ENCODE measurements around the gene ATP10D.

Gene ATP10D

DNA sequence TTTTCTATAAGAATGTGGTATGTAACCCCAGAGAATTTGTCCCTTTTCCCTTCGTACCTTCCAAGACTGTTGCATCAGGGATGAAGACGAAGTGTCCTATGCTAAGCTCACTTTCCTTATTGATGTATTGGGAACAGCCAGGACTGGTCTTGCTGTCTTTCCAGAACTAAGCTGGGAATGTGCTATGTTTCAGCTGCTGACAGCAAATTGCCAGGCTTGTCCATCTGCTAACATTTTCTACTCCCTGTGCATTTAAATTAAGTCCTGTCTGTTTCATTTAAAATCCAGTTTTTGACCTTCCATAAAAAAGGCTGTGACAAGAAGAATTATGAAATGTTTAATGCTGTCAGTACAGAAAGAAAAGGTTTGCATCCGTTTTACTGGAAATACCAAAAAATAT, 87.9 kb downstream of the ATP10D start:
- no peak overlapping the region for H3K4me3 ChIP-seq (ENCODE audit: low read depth, low read length)

DNA sequence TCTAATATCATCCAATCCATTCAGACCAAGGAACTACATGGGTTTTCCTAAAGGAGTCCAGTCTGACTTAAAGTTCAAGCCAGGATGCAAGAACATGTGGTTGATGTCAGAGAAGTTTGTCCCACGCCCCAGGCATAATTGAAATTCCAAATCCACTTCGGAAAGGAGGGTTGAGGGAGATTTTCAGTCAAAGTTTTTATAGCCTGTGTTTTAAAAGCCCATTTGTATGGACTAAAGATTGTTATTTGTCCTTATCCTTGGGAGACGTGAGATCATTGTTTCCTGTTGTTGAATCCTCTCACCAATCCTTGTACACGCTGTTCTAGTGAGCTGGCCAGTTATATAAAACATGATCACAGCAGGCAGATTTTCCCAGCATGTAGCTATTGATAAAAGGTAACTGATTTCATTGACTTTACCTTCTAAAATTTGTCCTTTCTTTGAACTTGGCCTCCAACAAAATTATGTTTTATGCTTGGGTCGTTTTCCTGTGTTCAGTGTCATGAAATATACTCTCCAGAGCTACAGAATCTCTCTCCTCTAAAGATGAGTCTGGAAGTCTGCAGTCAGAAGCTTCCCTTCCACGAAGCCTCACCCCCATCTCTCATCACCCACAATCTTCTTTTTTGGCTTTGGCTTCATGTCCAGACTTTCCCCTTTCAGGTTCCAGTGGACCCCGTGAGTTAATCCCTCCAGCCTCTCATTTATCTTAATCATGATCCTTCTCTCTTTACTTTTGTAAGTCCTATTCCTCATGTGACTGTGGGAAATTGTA, 92.9 kb downstream of the ATP10D start:
- no peak overlapping the region for H3K4me3 ChIP-seq (ENCODE audit: low read depth, low read length)

DNA sequence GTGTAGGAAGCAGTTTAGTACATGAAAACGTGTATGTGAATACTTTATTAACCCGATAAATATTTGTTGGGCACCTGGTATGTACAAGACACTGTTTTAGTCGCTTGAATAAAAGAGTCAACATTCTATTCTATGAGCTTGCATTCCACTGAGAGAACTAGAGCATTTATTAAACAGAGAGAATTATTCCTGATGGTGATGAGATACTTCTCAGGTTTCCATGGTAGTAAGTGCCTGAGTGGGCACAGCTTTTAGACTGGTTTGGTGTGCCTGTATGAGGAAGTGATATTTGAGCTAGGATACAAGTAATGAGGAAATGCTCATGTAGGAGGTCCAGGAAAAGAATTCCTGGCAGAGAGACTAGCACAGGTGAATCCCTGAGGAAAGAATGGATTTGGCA, 94.2 kb downstream of the ATP10D start:
- H3K4me3 ChIP-seq (ENCODE audit: low read depth, low read length): no peak overlapping the region

DNA sequence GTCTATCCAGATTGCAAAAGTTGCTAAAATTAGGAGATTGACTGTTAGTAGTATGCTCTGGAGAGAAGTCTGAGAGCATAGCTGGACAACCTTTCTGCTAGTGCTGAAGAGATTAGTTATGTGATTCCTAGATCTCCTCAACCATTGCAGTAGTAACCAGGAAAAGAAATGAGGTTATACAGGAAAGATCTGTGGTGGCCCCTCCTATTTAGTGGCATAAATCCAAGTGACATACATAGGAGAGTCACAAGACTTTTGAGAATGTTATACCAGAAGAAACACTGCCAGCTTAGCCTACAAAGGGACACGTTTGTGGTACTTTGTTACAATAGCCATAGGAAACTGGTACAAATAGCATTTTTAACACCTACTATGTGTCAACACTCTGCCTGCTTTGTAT, 105.2 kb downstream of the ATP10D start:
- no peak overlapping the region for H3K4me3 ChIP-seq (ENCODE audit: low read depth, low read length)

DNA sequence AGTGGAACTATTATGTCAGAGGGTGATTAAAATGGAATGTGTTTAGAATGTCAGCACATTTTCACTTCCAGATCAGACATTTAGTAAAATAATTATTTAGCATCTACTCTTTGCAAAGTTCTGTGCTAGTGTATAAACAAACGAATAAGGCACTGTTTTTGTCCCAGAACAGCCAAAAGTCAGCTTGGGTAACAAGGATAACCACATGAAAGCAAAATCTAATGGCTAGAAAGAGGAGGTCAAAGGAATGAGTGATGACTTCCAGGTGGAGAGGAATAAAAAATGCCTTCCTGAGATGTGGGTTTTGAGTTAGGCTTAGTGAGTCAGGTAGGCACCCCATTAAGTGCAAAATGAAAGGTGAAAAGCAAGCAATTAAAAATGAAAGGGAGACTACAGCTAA, 112.6 kb downstream of the ATP10D start:
- no peak overlapping the region for H3K4me3 ChIP-seq (ENCODE audit: low read depth, low read length)

DNA sequence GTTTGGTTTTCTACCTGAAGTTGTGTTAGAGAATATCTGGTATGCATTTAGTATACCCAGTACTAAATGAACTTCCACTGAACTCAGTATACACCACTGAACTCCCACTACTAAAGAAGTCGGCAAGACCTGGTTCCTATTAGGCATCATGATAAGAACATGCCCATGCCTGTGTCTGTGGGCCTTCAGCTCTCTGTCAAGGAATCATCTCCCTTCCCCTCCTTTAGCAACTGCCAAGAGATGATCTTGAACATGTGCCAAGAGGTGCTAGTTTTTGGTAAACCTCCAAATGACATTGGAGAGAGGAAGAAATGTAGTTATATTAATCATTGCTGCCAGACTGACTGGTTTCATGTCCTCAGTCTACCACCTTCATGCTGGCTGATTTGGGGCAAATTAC, 113.2 kb downstream of the ATP10D start:
- H3K4me3 ChIP-seq (ENCODE audit: low read depth, low read length): no peak overlapping the region

DNA sequence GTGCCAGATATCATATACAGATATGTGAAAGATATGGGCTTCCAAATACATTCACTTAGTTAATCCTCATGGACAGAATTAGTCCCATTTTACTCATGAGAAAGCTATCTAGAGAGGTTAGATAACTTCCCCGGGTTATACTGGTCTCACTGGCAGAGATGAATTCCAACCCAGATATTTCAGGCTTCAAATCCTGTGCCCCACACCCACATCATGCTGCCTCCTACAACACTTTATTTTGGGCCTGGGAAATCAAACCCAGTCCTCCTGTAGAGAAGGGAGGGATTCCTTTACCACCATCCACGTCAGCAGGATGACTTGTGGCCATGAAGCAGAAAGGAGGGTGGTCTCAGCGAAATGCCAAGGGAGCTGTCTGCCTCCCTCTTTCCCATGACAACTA, 113.8 kb downstream of the ATP10D start:
- H3K4me3 ChIP-seq (ENCODE audit: low read depth, low read length): no peak overlapping the region

DNA sequence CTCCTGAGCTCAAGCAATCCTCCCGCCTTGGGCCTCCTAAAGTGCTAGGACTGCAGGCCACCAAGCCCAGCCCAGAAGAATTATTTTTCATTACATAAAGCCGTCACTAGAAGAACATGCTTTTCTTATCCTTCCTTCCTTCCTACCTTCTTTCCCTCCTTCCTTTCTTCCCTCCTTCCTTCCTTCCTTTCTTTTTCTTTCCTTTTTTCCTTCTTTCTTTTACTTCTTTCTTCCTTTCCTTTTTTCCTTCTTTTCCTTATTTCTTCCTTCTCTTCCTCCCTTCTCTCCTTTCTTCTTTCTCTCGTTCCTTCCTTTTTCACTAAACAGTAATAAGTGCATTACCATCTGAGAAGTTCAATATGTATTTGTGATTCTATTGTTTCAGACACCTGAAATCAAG, 121.4 kb downstream of the ATP10D start:
- H3K4me3 ChIP-seq (ENCODE audit: low read depth, low read length): no peak overlapping the region

DNA sequence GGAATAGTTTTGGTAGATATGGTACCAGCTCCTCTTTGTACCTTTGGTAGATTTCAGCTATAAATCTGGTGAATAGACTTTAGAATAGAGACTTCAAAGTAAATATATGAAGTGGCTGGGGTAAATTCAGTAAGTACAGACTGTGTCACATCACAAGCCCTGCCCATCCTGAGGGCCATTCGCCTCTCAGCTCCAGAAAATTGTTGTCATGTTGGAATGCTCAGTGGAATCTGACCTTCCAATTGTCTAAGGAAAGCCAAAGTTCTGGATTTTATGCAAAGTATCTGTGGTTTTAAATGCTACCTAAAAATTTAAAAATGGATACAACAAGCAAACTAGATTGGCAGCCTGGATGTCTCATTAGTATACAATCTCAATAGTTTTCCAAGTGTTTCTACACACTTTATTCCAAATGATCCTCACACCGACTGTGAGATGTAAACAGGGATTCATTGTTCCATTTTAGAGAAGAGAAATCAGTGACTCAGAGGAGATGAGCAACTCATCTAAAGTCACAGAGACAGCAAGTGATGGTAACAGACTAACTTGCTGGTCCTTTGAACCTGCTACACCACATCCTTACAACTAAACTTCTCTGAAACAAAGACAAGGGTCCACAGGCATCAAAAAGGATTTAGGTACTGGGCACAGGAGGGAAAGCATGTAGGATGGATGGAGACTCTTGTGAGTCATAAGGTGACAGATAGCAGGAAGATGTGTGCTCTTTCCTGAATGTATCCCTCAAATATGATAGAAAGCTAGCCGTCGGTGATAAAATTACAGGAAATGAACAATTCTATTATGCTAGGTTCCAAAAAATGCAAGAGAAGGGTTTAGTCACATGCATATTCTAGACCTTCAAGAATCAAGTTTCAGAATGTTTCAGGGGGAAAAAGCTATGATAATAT, 127.3 kb downstream of the ATP10D start:
- H3K4me3 ChIP-seq (ENCODE audit: low read depth, low read length): no peak overlapping the region

DNA sequence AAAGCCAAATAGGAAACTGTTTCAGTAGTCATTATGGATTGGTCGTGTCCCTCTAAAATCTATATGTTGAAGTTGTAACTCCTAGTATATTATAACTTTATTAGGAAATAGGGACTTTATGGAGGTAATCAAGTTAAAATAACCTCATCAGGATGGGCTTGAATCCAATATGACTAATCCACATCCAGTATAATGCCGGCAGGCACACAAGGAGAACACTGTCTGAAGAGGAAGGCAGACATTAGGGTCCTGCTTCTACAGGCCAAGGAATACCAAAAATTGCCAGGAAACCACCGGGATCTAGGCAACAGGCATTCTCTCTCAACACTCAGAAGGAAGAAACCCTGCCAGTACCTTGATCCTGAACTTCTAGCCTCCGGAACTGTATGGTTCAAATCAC, 130.3 kb downstream of the ATP10D start:
- no peak overlapping the region for H3K4me3 ChIP-seq (ENCODE audit: low read depth, low read length)

DNA sequence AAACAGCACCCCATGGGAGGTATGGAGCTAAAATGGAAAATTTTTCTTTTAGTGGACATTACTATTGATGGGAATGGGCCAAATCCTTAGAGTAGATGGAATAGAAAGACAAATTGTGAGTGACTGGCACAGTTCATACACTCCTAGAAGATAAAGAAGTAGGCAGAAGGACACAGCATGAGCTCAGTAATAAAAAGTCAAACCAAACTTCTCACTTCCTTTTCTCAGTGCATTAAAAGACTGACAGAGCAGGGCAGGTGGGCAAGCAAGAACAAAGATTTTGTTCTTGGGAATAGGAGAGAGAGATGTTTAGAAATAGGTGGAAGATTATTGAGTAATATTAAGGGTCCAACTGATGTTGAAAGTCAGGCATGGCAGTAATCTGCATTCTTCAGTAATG, 132.5 kb downstream of the ATP10D start:
- H3K4me3 ChIP-seq (ENCODE audit: low read depth, low read length): no peak overlapping the region

DNA sequence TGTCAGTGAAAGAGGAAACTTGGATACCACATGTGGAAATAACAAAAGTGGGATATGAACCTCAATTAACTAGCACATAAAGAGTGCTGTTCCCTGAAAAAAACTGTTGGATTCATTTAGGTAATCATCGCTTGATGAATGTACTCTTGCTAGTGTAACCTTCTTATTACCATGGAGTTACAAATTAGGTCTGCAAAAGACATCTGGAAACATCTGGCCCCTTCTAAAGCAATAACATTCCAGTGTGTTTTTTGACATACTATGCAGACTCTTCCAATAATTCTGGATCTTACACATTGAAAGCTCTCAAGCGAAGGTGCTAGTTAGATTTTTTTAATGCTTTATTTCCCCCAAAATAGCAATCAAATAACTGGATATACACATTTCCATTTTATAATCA, 134.6 kb downstream of the ATP10D start:
- H3K4me3 ChIP-seq (ENCODE audit: low read depth, low read length): no peak overlapping the region

DNA sequence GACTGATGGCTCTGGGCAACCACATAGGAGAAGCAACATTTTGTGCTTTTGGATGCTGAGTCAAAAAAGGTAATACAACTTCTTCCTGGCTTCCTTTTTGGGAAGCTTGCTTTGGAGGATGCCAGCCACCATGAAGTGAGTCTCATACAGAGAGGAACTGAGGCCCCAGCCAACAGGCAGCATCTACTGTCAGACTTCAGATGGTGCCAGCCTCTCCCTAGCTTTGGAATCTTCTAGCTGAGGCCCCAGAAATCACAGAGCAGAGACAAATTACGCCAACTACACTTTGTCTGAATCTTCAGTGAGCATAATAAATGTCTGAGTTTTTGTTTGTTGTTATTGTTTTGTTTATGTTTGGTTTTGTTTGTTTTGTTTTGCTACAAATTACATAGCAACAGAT, 136.1 kb downstream of the ATP10D start:
- H3K4me3 ChIP-seq (ENCODE audit: low read depth, low read length): no peak overlapping the region

DNA sequence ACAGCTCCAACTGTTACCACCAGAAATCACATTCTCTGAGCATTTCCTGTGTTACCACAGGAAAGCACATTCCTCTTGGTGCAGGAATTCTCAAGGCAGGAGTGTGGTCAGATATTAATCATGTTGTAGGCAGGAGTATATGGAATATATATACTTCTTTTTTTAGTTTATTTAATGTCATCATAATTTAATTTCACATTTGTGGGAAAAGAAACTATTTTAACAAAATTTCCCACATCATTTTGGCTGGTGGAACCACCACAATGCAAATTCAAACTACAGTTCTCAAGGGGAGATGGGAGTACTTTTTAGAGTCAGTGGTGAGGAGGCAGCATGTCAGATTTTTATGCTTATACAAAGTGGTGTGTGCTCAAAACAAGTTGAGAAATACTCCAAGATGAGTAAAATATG, 139.0 kb downstream of the ATP10D start:
- no peak overlapping the region for H3K4me3 ChIP-seq (ENCODE audit: low read depth, low read length)

DNA sequence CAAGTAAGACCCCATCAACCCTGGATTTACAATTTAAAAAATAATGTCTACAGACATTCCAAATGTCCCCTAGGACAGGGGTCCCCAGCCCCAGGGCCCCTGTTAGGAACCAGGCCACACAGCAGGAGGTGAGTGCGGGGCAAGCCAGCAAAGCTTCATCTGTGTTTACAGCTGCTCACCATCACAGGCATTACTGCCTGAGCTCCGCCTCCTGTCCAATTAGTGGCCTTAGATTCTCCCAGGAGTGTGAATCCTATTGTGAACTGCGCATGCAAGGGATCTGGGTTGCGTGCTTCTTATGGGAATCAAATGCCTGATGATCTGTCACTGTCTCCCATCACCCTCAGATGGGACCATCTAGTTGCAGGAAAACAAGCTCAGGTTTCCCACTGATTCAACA, 146.1 kb downstream of the ATP10D start:
- H3K4me3 ChIP-seq (ENCODE audit: low read depth, low read length): no peak overlapping the region

DNA sequence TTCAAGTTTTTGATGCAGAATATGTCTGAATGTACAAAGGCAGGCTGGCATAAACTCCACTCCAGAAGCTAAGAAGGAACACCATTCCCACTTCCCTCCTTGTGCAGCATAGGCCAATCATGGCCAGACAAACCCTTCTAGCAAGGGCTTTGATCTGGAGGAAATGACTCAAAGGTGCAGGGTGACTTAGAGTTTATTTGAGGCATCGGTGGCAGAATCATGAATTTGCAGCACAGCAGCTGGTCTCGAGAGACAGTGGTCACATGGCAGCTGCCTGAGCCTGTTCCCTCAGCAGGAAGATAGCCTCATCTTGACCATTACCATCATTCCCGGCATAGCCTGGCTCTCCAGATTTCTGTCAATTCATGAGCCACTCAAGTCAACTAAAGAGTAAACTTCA, 154.5 kb downstream of the ATP10D start:
- H3K4me3 ChIP-seq (ENCODE audit: low read depth, low read length): no peak overlapping the region

DNA sequence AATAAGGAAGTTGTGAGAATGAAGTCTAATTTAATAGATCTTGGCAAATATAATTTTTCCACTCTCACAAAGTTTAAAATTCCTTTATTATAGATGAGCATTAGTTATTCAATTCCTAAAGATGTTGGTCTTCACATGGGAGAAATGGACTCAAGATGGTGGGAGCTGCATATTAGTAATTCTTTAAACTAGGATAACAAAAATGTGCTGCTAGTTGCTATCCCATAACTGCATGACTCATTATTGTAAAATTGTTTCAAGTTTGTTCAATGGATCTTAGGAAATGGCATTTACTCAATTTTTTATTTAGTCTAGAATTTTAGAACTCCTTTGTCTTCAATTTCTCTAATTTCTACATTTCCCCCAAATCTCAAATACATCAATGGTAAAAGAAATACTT, 155.8 kb downstream of the ATP10D start:
- no peak overlapping the region for H3K4me3 ChIP-seq (ENCODE audit: low read depth, low read length)

DNA sequence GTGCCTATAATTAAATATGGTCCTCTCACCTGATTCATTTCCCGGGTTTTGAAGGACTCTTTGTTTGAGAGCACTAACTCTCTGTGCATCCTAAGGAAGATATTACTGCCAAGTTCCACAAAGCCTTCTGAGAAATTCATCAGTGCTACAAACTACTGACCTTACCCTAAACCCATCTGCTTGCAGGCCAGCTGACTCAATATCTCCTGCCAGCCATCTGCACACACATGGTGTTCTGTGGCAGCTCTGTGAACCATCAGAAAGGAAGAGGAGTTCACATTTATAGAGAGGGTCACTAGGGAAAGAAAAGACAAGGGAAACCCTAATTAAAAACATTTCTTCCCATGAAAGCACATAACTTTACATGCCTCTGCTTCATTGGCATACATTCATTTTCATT, 156.7 kb downstream of the ATP10D start:
- no peak overlapping the region for H3K4me3 ChIP-seq (ENCODE audit: low read depth, low read length)

DNA sequence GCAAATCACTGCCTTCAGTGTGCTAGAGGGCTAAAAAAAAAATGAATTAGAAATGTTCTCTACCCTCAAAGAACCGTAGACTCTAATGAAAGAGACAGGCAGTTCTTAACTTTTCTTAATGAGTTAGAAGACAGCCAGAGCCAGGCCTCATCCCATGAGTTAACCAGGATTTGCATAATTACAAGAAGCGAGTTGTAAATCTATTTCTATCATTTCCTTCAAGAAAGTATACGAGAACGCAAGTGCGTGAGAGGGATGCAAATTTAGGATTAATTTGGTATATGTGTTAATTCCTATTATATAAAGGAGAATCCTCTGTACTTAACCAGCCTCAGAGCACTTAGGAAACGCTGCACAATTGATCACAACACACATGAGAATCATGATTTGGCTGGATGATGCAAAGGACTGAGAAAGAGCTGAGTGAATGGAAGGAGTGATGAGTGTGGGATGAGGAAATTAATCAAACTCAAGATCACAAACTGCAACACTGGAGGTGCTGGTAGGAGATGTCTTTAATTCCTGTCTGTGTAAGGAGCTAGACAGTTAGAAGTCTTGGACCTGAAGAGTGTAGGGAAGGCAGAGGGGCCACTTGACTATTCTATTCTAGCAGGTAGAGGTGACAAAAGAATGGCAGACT, 157.2 kb downstream of the ATP10D start:
- no peak overlapping the region for H3K4me3 ChIP-seq (ENCODE audit: low read depth, low read length)
